NCI-H345 treated with DMSO at 0.1 percent for 48 hours (cell line): ENCODE data around the gene FNDC1.
"Not testable (repeated sequence)": the region's sequence is repeated elsewhere in the genome, so short reads cannot be mapped to it uniquely, and the experiment has no call there.

ENCODE experiments used
- DNase-seq: peaks from one replicate; lab custom pipeline; 2025; ENCODE audit not compliant: unreplicated experiment; lab: John Stamatoyannopoulos, UW

The FNDC1 gene

GRCh38 chr6:159169193-159169555, at the start of gene FNDC1:
TSS of gene FNDC1 (plus strand) at chr6:159169400. CDS start at chr6:159169597, 197 bp downstream.
- DNase-seq, result no peak

GRCh38 chr6:159119791-159120190, 49.4 kb upstream of the FNDC1 start:
- no peak for DNase-seq

- DNase-seq, result no peak
These were observed 47.7 kb upstream of the FNDC1 start for GRCh38 chr6:159121486-159121885.

- no peak for DNase-seq
These were observed 46.7 kb upstream of the FNDC1 start for GRCh38 chr6:159122453-159122852.

GRCh38 chr6:159123831-159124230, 45.4 kb upstream of the FNDC1 start:
- DNase-seq, result not testable (repeated sequence)

GRCh38 chr6:159125014-159125609, 44.1 kb upstream of the FNDC1 start:
- no peak for DNase-seq

GRCh38 chr6:159125951-159126352, 43.2 kb upstream of the FNDC1 start:
- DNase-seq, result no peak

- no peak for DNase-seq
These were observed 42.6 kb upstream of the FNDC1 start for GRCh38 chr6:159126590-159126989.

GRCh38 chr6:159127701-159128100, 41.5 kb upstream of the FNDC1 start:
- no peak for DNase-seq

- no peak for DNase-seq
These were observed 40.2 kb upstream of the FNDC1 start for GRCh38 chr6:159128978-159129377.

GRCh38 chr6:159130846-159131245, 38.4 kb upstream of the FNDC1 start:
- no peak for DNase-seq

- DNase-seq, result no peak
These were observed 37.5 kb upstream of the FNDC1 start for GRCh38 chr6:159131709-159132108.

- no peak for DNase-seq
These were observed 36.5 kb upstream of the FNDC1 start for GRCh38 chr6:159132664-159133063.

- DNase-seq, result peak; percentile 30
These were observed 34.4 kb upstream of the FNDC1 start for GRCh38 chr6:159134701-159135364.

GRCh38 chr6:159137676-159138075, 31.5 kb upstream of the FNDC1 start:
- DNase-seq, result no peak

- DNase-seq, result no peak
These were observed 26.7 kb upstream of the FNDC1 start for GRCh38 chr6:159142531-159142930.

GRCh38 chr6:159148641-159149040, 20.6 kb upstream of the FNDC1 start:
- no peak for DNase-seq

GRCh38 chr6:159149641-159150040, 19.6 kb upstream of the FNDC1 start:
- DNase-seq, result no peak

GRCh38 chr6:159151266-159151855, 17.8 kb upstream of the FNDC1 start:
- peak; percentile 14 for DNase-seq

- DNase-seq, result no peak
These were observed 17.2 kb upstream of the FNDC1 start for GRCh38 chr6:159152041-159152440.

GRCh38 chr6:159152782-159153181, 16.4 kb upstream of the FNDC1 start:
- no peak for DNase-seq

GRCh38 chr6:159155679-159156078, 13.5 kb upstream of the FNDC1 start:
- no peak for DNase-seq

GRCh38 chr6:159156089-159156488, 13.1 kb upstream of the FNDC1 start:
- no peak for DNase-seq
